Epithelial cell of esophagus (primary cell): Measurements from ENCODE around the gene ZNF367.

Source experiments
- DNase-seq: peaks from one replicate; pipeline ENCODE4 v3.0.0; 2010; ENCODE audit warnings: low read depth
- H3K4me3 ChIP-seq: 2 replicates; pipeline ENCODE4 v1.5.1; 2011; ENCODE audit warnings: mild to moderate bottlenecking, low read length, control low read depth
- TF ChIP-seq, protein P1 (sequence below): IDR thresholded peaks from 2 replicates; pipeline ENCODE4 v1.5.1; 2011; ENCODE audit warnings: low read depth, mild to moderate bottlenecking, low read length, control low read depth, inconsistent platforms; ENCODE audit not compliant: insufficient read depth; ENCODE audit errors: missing control alignments

ZNF367 gene

DNA sequence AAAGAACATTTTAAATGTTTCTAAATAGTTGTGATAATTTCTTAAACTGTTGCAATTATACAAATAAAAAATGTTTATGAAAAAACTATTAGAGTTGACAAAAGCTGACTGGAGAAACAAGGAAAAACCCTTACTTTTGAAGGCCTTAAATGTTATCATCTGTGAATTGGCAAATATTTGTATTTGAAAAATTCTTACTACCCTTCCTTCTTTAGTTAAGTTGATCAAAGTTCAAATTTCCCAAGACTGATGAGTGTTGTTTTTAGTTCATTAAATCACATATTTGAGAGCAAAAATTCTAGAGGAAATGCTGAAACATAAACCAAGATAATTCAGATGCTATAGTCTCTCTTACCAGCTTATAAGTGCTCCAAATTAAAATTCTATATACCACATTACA, 32.0 kb downstream of the ZNF367 start:
- DNase-seq, result no peak
- TF ChIP-seq, protein P1, sequence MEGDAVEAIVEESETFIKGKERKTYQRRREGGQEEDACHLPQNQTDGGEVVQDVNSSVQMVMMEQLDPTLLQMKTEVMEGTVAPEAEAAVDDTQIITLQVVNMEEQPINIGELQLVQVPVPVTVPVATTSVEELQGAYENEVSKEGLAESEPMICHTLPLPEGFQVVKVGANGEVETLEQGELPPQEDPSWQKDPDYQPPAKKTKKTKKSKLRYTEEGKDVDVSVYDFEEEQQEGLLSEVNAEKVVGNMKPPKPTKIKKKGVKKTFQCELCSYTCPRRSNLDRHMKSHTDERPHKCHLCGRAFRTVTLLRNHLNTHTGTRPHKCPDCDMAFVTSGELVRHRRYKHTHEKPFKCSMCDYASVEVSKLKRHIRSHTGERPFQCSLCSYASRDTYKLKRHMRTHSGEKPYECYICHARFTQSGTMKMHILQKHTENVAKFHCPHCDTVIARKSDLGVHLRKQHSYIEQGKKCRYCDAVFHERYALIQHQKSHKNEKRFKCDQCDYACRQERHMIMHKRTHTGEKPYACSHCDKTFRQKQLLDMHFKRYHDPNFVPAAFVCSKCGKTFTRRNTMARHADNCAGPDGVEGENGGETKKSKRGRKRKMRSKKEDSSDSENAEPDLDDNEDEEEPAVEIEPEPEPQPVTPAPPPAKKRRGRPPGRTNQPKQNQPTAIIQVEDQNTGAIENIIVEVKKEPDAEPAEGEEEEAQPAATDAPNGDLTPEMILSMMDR, result no peak
- no peak overlapping the region for H3K4me3 ChIP-seq

DNA sequence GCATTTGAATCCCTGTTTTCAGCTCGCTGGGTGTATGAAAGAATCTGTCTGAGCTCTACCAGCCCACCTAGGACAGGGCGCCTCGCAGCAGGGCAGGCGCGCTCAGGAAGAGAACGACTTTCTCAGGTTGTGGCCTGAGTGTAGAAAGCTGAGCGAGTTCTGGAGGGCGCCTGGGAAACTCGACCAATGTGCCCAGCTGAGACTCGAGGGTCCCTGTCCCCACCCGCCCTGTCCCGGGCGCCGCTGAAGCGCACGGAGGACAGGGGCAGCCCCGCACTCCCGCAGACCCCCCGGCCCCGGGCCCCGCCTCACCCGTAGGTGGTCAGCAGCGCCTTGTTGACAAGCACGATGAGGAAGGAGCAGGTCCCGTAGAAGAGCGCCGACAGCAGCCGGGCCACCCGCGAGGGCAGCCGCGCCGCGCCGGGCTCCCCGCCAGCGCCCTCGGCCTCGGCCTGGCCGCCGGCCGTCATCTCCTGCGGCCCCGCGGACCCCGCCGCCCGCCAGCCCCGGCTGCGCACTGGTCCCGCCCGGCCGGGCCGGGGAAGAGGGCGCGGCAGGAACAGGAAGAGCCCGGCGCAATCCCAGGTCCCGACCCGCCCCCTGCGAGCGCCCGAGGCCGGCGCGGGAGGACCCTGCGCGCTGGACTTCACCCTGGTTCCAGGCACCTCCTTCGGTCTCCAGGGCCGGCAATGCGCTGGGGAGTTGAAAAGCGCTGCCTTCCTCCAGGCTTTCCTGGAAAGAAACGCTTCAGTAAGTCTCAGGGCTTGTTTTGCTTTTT, 34.8 kb downstream of the ZNF367 start, which contains the start of gene SLC35D2:
TSS of gene SLC35D2 (minus strand) at position 547 of the 778 bp plus-strand sequence. CDS start at position 470, 77 bp downstream.
- TF ChIP-seq, protein P1, result no peak
- H3K4me3 ChIP-seq, result peak within 1 kb of the TSS; percentile 66
- DNase-seq, result peak; percentile 49

DNA sequence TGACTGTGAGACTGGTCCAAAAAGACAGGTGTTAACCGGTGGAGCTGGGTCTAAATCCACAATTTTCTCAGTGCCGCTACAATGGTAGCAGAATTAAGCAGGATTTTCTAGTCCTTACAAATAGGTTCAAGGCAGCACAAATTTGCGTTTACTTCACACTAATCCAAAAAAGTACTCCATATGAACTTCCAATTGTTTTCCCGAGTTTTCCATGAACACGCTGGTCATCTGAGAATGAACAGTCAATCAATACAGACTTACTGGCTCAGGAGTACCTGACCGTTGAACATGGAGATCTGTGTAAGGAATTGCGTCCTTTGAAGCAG, 35.4 kb downstream of the ZNF367 start:
- peak; percentile 18 for DNase-seq
- H3K4me3 ChIP-seq, result peak overlapping the region; percentile 66
- TF ChIP-seq, protein P1, result no peak

DNA sequence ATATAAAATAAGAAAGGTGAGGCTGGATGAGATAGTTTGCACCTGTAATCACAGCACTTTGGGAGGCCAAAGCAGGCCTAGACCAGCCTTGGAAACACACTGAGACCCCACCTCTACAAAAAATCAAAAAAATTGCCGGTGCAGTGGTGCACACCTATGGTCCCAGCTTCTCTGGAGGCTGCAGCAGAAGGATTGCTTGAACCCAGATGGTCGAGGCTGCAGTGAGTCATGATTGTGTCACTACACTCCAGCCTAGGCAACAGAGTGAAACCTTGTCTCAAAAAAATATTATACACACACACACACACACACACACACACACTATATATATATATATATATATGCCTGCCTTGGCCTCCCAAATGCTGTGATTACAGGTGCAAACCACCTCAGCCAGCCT, 36.0 kb downstream of the ZNF367 start:
- DNase-seq, result peak; percentile 33
- no peak overlapping the region for H3K4me3 ChIP-seq

DNA sequence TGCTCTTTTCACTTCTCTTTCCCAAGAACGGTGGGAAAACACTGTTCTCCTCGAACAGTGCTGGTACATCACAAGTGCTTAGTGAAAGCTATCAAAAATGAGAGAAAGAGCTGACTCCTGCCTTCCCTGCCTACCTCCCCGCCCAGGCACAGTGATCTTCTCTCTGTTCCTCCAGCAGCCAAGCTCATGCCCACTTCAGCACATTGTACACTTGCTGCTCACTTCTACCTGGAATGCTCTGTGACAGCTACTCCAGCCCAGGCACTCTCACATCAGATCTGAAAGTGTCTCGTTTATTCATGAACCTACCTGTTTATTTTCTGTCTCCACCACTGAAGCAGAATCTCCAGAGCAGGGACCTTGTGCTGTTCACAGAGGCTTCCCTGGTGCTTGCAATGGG, 36.5 kb downstream of the ZNF367 start:
- H3K4me3 ChIP-seq, result no peak overlapping the region
- DNase-seq, result no peak
- TF ChIP-seq, protein P1, result no peak

More for the DNA sequence above, 36.0 kb downstream of the ZNF367 start:
- TF ChIP-seq, protein P1, result no peak

DNA sequence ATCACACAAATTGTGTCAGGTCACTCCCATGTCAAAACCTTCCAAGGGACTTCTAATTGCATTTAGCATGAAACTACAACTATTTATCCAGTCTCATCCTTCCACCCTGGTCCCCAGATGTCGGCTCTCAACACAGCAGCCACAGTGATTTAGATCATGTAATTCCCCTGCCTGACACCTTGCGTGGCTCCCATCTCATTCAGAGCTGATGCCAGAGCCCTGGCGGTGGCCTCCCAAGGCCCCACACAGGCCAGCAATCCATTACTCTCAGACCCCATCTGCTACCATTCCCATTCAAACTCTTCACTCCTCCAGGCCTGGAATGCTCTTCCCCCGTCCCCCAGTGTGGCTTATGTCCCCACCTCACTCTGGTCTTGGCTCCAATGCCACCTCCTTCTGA, 37.0 kb downstream of the ZNF367 start:
- TF ChIP-seq, protein P1, result no peak
- DNase-seq, result no peak
- H3K4me3 ChIP-seq, result no peak overlapping the region

DNA sequence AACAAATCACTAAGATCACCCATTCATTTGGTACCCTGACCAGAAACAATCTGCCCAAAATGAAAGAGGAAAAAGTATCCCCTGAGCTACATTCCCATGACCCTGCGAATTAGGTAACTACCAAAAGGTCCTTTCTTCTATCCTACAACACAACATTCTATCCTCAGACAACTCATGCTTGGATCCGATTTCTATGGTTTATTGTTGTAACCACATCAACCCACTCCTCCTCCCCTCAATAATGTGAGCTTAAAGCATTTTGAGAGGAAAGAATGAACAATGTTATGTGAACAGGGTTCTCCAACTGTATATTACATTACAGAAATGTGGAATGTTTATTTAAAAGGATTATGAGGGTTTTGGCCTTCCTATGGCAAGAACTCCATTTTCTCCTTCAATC, 38.7 kb downstream of the ZNF367 start:
- H3K4me3 ChIP-seq, result no peak overlapping the region
- TF ChIP-seq, protein P1, result no peak
- no peak for DNase-seq
